GM18867 (cell line): ENCODE results near the gene MRPL16.
"Not testable (repeated sequence)": the region's sequence is repeated elsewhere in the genome, so short reads cannot be mapped to it uniquely, and the experiment has no call there.

ENCODE experiments used
- ATAC-seq: cut with Tn5 transposase; IDR thresholded peaks from one replicate; pipeline ENCODE4 v1.9.1; 2021; ENCODE audit warnings: mild to moderate bottlenecking, moderate library complexity; ENCODE audit not compliant: unreplicated experiment

Gene MRPL16

GRCh38 chr11:59810189-59810910 lies at the start of gene MRPL16:
MRPL16 (minus strand) TSS chr11:59810778; CDS start chr11:59810658, 120 bp downstream.
- peak; percentile 98 for ATAC-seq

- ATAC-seq = no peak
These were observed 49.1 kb upstream of the MRPL16 start for GRCh38 chr11:59859673-59860072.

- ATAC-seq = no peak
These were observed 47.2 kb upstream of the MRPL16 start for GRCh38 chr11:59857439-59858434.

GRCh38 chr11:59854871-59855270 lies 44.3 kb upstream of the MRPL16 start:
- no peak for ATAC-seq

GRCh38 chr11:59851416-59851815 lies 40.8 kb upstream of the MRPL16 start:
- ATAC-seq = not testable (repeated sequence)

GRCh38 chr11:59849551-59849950 lies 39.0 kb upstream of the MRPL16 start:
- not testable (repeated sequence) for ATAC-seq

GRCh38 chr11:59849129-59849528 lies 38.6 kb upstream of the MRPL16 start:
- ATAC-seq = no peak

GRCh38 chr11:59848439-59848838 lies 37.9 kb upstream of the MRPL16 start:
- ATAC-seq = not testable (repeated sequence)

GRCh38 chr11:59847626-59848025 lies 37.0 kb upstream of the MRPL16 start:
- no peak for ATAC-seq

GRCh38 chr11:59846556-59846955 lies 36.0 kb upstream of the MRPL16 start:
- no peak for ATAC-seq

GRCh38 chr11:59845399-59845798 lies 34.8 kb upstream of the MRPL16 start, which contains the start of gene CBLIF:
CBLIF (minus strand) TSS chr11:59845499; CDS start chr11:59845453, 46 bp downstream.
- ATAC-seq = no peak

GRCh38 chr11:59842316-59842715 lies 31.7 kb upstream of the MRPL16 start:
- no peak for ATAC-seq

GRCh38 chr11:59841514-59841913 lies 30.9 kb upstream of the MRPL16 start:
- ATAC-seq = peak; percentile 68

- no peak for ATAC-seq
These were observed 29.0 kb upstream of the MRPL16 start for GRCh38 chr11:59839615-59840014.

- no peak for ATAC-seq
These were observed 23.0 kb upstream of the MRPL16 start for GRCh38 chr11:59833602-59834001.

GRCh38 chr11:59829358-59829757 lies 18.8 kb upstream of the MRPL16 start:
- no peak for ATAC-seq

- peak; percentile 95 for ATAC-seq
These were observed 12.5 kb upstream of the MRPL16 start for GRCh38 chr11:59822989-59823566.

- no peak for ATAC-seq
These were observed 8.0 kb upstream of the MRPL16 start for GRCh38 chr11:59818572-59818971.

GRCh38 chr11:59816434-59816833 lies 5.9 kb upstream of the MRPL16 start:
- ATAC-seq = not testable (repeated sequence)

- ATAC-seq = no peak
These were observed 5.2 kb upstream of the MRPL16 start for GRCh38 chr11:59815754-59816153.

- ATAC-seq = no peak
These were observed 3.4 kb upstream of the MRPL16 start for GRCh38 chr11:59814021-59814420.
